Right atrium auricular region (tissue), 2 donors: ENCODE results near the gene ARHGEF7. TPM values are rescaled to one million over a fixed set of nuclear protein-coding genes. Genes with fewer than 3 reads are reported as not detected.

Source experiments
- DNase-seq: peaks from one replicate; pipeline ENCODE4 v3.0.0-alpha.2; 2019; ENCODE audit warnings: low spot score
- H3K27ac ChIP-seq, 2 donors: fragments of 200-600 bp; sonication (generic); 1 replicate in 1 of 2; 2 replicates in 1 of 2; pipeline ENCODE4 v1.5.1; 2016 to 2019
- H3K27me3 ChIP-seq, 2 donors: fragments of 200-600 bp; sonication (generic); one replicate each; pipeline versions ENCODE4 v1.5.1 to v1.6.0; 2017 to 2019
- H3K36me3 ChIP-seq: fragments of 200-600 bp; sonication (generic); one replicate; pipeline ENCODE4 v1.5.1; 2016
- H3K4me1 ChIP-seq, 2 donors: fragments of 200-600 bp; sonication (generic); one replicate each; pipeline versions ENCODE4 v1.5.1 to v1.6.0; 2017 to 2019
- H3K4me3 ChIP-seq, 2 donors: fragments of 200-600 bp; sonication (generic); 1 replicate in 1 of 2; 2 replicates in 1 of 2; pipeline ENCODE4 v1.5.1; 2017 to 2019; ENCODE audit warnings: mild to moderate bottlenecking in 1 of 2, moderate library complexity in 1 of 2
- H3K9me3 ChIP-seq, 2 donors: fragments of 200-600 bp; sonication (generic); one replicate each; pipeline ENCODE4 v1.5.1; 2019
- total RNA-seq, 2 donors: library from RNA; depleted of rRNA; stranded (reverse); fragments of >200 nt; gene quantifications; one replicate each; pipeline ENCODE4 v1.1.0, GENCODE V29; 2016
- TF ChIP-seq, protein P1 (sequence below), 2 donors: fragments of 200-600 bp; sonication (generic); IDR thresholded peaks; one replicate each; pipeline ENCODE4 v1.5.1; 2019; ENCODE audit warnings: antibody characterized with exemption in 2 of 2

The ARHGEF7 gene
- total RNA-seq, 2 donors from 2014 or later = 27.8 to 36.9 TPM

GRCh38 chr13:111225166-111225565 is 110.1 kb downstream of the ARHGEF7 start:
- H3K27me3 ChIP-seq = no peaks in the 10 kb centered on the region
- no peak overlapping the region for H3K27ac ChIP-seq
- H3K9me3 ChIP-seq = no peaks in the 10 kb centered on the region
- DNase-seq = no peak
- no peaks in the 10 kb centered on the region for H3K36me3 ChIP-seq
- no peak overlapping the region for H3K4me3 ChIP-seq
- peaks cover 0 to 2% of the 10 kb centered on the region in 2 donors for H3K4me1 ChIP-seq
- TF ChIP-seq, protein P1, sequence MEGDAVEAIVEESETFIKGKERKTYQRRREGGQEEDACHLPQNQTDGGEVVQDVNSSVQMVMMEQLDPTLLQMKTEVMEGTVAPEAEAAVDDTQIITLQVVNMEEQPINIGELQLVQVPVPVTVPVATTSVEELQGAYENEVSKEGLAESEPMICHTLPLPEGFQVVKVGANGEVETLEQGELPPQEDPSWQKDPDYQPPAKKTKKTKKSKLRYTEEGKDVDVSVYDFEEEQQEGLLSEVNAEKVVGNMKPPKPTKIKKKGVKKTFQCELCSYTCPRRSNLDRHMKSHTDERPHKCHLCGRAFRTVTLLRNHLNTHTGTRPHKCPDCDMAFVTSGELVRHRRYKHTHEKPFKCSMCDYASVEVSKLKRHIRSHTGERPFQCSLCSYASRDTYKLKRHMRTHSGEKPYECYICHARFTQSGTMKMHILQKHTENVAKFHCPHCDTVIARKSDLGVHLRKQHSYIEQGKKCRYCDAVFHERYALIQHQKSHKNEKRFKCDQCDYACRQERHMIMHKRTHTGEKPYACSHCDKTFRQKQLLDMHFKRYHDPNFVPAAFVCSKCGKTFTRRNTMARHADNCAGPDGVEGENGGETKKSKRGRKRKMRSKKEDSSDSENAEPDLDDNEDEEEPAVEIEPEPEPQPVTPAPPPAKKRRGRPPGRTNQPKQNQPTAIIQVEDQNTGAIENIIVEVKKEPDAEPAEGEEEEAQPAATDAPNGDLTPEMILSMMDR (IDR thresholded peaks at IDR 0.05) = no peak

DNA sequence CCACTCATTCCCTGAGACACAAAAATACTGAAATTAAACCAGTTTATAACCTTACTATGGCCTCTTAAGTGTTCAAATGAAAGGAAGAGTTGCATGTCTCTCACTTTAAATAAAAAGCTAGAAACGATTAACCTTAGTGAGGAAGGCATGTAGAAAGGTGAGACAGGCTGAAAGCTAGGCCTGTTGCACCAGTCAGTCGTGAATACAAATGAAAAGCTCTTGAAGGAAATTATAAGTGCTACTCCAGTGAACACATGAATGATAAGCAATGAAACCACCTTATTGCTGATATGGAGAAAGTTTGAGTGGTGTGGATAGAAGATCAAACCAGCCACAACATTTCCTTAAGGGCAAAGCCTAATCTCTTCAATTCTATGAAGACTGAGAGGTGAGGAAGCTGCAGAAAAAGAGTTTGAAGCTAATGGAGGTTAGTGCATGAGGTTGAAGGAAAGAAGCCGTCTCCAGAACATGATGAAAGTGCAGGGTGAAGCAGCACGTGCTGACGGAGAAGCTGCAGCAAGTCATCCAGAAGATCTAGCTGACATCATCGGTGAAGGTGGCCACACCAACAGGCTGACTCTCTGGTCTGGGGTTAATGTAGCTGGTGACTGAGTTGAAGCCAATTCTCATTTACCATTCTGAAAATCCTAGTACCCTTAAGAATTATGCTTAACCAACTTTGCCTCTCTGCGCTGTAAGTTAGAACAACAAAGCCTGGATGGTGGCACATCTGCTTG is 110.9 kb downstream of the ARHGEF7 start:
- TF ChIP-seq, protein P1 (IDR thresholded peaks at IDR 0.05) = no peak

DNA sequence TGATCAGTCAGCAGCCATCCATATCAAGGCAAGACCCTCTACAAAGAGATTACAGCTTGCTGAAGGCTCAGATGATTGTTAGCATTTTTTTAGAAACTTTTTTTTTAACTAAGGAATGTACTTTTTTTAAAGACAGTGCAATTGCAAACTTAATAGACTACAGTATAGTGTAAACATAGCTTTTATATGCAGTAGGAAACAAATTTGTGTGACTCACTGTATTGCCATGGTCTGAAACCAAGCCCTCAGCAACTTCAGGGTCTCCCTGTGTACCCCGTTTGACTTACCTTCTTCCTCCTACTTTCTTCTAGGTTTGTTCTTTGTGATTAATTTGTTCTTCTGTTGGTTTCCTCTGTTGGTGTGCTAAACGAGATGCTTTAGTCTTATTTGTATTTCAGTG is 112.3 kb downstream of the ARHGEF7 start:
- no peaks in the 10 kb centered on the region for H3K9me3 ChIP-seq
- no peaks in the 10 kb centered on the region for H3K27me3 ChIP-seq
- DNase-seq = no peak
- H3K36me3 ChIP-seq = no peaks in the 10 kb centered on the region
- TF ChIP-seq, protein P1 (IDR thresholded peaks at IDR 0.05) = no peak
- H3K4me3 ChIP-seq = no peak overlapping the region
- H3K4me1 ChIP-seq = peaks cover 0 to 23% of the 10 kb centered on the region in 2 donors
- H3K27ac ChIP-seq = no peak overlapping the region

More for the DNA sequence above, 110.9 kb downstream of the ARHGEF7 start:
- no peaks in the 10 kb centered on the region for H3K27me3 ChIP-seq
- H3K4me3 ChIP-seq = no peak overlapping the region
- no peaks in the 10 kb centered on the region for H3K36me3 ChIP-seq
- no peak overlapping the region for H3K27ac ChIP-seq
- H3K4me1 ChIP-seq = peaks cover 0 to 10% of the 10 kb centered on the region in 2 donors
- no peak for DNase-seq
- H3K9me3 ChIP-seq = no peaks in the 10 kb centered on the region

- TF ChIP-seq, protein P1 (IDR thresholded peaks at IDR 0.05) = no peak
- Histone ChIP-seq H3K36me3 (no peaks in the 10 kb centered on the region), H3K27ac (no peak overlapping the region), H3K9me3 (no peaks in the 10 kb centered on the region), H3K4me3 (no peak overlapping the region), H3K4me1 (peaks cover 0 to 31% of the 10 kb centered on the region in 2 donors), H3K27me3 (no peaks in the 10 kb centered on the region)
- DNase-seq = no peak
These were observed 113.4 kb downstream of the ARHGEF7 start for GRCh38 chr13:111228262-111229144.

DNA sequence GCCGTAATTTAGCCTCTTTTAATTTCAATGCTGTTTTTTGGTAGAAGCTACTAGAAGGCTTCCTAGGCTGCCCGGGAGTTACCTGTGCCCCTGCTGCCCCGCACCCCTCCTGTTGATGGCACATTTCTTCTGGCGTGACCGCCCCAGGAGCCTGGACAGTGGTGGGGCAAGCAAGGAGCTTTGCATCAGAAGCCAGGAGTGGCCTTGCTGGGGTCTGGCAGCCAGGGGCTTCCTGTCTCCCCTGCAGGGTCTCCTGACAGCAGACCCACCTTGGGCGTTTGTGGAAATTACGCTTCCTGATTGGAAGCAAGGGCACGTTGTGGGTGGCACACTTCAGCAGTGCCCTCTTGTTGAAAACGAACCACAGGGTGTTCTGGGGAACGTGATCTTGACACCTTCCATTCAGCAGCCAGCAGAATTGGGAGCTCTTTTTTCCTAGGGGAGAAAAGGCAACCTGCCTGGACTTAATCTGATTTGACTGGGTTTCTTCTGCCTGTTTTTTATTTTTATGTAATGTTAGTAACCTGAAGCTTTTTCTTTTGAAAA is 115.3 kb downstream of the ARHGEF7 start:
- H3K27ac ChIP-seq = no peak overlapping the region
- H3K27me3 ChIP-seq = no peaks in the 10 kb centered on the region
- TF ChIP-seq, protein P1 (IDR thresholded peaks at IDR 0.05) = no peak
- DNase-seq = no peak
- H3K9me3 ChIP-seq = no peaks in the 10 kb centered on the region
- no peak overlapping the region for H3K4me3 ChIP-seq
- H3K36me3 ChIP-seq = no peaks in the 10 kb centered on the region
- peaks cover 0 to 31% of the 10 kb centered on the region in 2 donors for H3K4me1 ChIP-seq
